GM12878 (cell line): ENCODE measurements around the gene PCLO. TPM values are rescaled to one million over a fixed set of nuclear protein-coding genes. Genes with fewer than 3 reads are reported as not detected.

Experiments used
- ATAC-seq: fragments of 200-7000 bp; cut with Tn5 transposase; 3 replicates; pipeline ENCODE4 v1.9.1; 2020; ENCODE audit warnings: mild to moderate bottlenecking, moderate library complexity
- BruUV-seq: library from RNA; stranded (reverse); fragments of 400-500 nt; replicated peaks from 2 replicates; lab custom pipeline; 2021; lab: Mats Ljungman, UMichigan
- CTCF ChIA-PET: fragments of 300-600 bp; sonication (Branson Sonifier 250); formaldehyde crosslinking; extraction: SDS; loops from one replicate; lab custom pipeline; 2021; ENCODE audit warnings: inconsistent platforms; lab: Yijun Ruan, JAX
- POLR2A ChIA-PET: fragments of 350-600 bp; formaldehyde crosslinking; extraction: SDS; loops from one replicate; lab custom pipeline; 2021; ENCODE audit warnings: inconsistent platforms; lab: Charles Lee
- RAD21 ChIA-PET: fragments of 300-600 bp; sonication (Branson Sonifier 250); formaldehyde crosslinking; loops from one replicate; lab custom pipeline; 2023; ENCODE audit warnings: antibody characterized with exemption; ENCODE audit not compliant: unreplicated experiment; lab: Charles Lee
- SMC1A ChIA-PET: fragments of 300-600 bp; sonication (Branson Sonifier 250); formaldehyde crosslinking; loops from one replicate; lab custom pipeline; 2023; ENCODE audit not compliant: unreplicated experiment, uncharacterized antibody; lab: Charles Lee
- DNase-seq: peaks from one replicate; pipeline ENCODE4 v3.0.0-alpha.2; 2011; ENCODE audit warnings: low read depth, low spot score
- FAIRE-seq: peaks from 3 replicates; lab custom pipeline; 2011; peaks lifted over from hg19 to GRCh38; lab: Jason Lieb, UNC
- H2AFZ ChIP-seq: 2 replicates; pipeline ENCODE4 v1.6.0; 2011; ENCODE audit warnings: low read depth, low read length, control low read depth; ENCODE audit not compliant: control insufficient read depth
- H3K27ac ChIP-seq: 2 replicates; pipeline ENCODE4 v1.5.1; 2011; ENCODE audit warnings: control low read depth; ENCODE audit not compliant: control insufficient read depth, insufficient read depth
- H3K27me3 ChIP-seq, 2 experiments: replicated peaks in 1 of 2; 2 replicates each; pipeline versions ENCODE4 v1.6.0 to v1.6.1; 2011; ENCODE audit warnings: low read length in 1 of 2; ENCODE audit not compliant: control insufficient read depth in 2 of 2, insufficient read depth in 2 of 2
- H3K36me3 ChIP-seq, 2 experiments: 2 replicates each; pipeline ENCODE4 v1.5.1; 2011; ENCODE audit warnings: low read length in 1 of 2; ENCODE audit not compliant: control insufficient read depth in 2 of 2, insufficient read depth in 2 of 2
- H3K4me1 ChIP-seq: 2 replicates; pipeline ENCODE4 v1.6.1; 2011; ENCODE audit warnings: mild to moderate bottlenecking, low read length, moderate library complexity, mixed read lengths; ENCODE audit not compliant: control insufficient read depth, insufficient read depth
- H3K4me2 ChIP-seq: 2 replicates; pipeline ENCODE4 v1.6.0; 2011; ENCODE audit warnings: control low read depth; ENCODE audit not compliant: control insufficient read depth, insufficient read depth
- H3K4me3 ChIP-seq: fragments of 200-600 bp; sonication (generic); 2 replicates; pipeline ENCODE4 v1.5.1; 2016
- H3K79me2 ChIP-seq: 2 replicates; pipeline ENCODE4 v1.6.0; 2011; ENCODE audit warnings: low read length; ENCODE audit not compliant: control insufficient read depth, insufficient read depth
- H3K9ac ChIP-seq: 2 replicates; pipeline ENCODE4 v1.8.0; 2011; ENCODE audit warnings: low read length, control low read depth, mixed read lengths; ENCODE audit not compliant: control insufficient read depth, insufficient read depth
- H3K9me3 ChIP-seq: replicated peaks from 3 replicates; pipeline ENCODE4 v1.5.1; 2011; ENCODE audit warnings: mild to moderate bottlenecking, low read length; ENCODE audit not compliant: control insufficient read depth, insufficient read depth
- H4K20me1 ChIP-seq: 2 replicates; pipeline ENCODE4 v1.6.0; 2011; ENCODE audit not compliant: control insufficient read depth, insufficient read depth
- CBX5 ChIP-seq: sonication (generic); IDR thresholded peaks from 2 replicates; pipeline ENCODE4 v1.6.1; 2016; ENCODE audit warnings: low read depth, moderate library complexity, mild to moderate bottlenecking, inconsistent platforms
- CHD1 ChIP-seq: IDR thresholded peaks from 2 replicates; pipeline ENCODE4 v1.6.1; 2012; ENCODE audit warnings: low read depth, low read length, improper control_type of control experiment
- CREB1 ChIP-seq: IDR thresholded peaks from 2 replicates; pipeline ENCODE4 v1.6.1; 2012; ENCODE audit warnings: low read depth, mild to moderate bottlenecking, inconsistent platforms
- MYC ChIP-seq: IDR thresholded peaks from 2 replicates; pipeline ENCODE4 v1.6.1; 2011; ENCODE audit warnings: mild to moderate bottlenecking, low read length, moderate library complexity, inconsistent platforms; ENCODE audit not compliant: insufficient read depth, insufficient replicate concordance, insufficient read length, severe bottlenecking
- NFXL1 ChIP-seq: fragments of 450-650 bp; IDR thresholded peaks from 2 replicates; pipeline ENCODE4 v1.6.1; 2017; ENCODE audit warnings: antibody characterized with exemption, mild to moderate bottlenecking, borderline replicate concordance
- POLR2AphosphoS5 ChIP-seq: IDR thresholded peaks from 2 replicates; pipeline ENCODE4 v1.6.1; 2011; ENCODE audit warnings: mild to moderate bottlenecking, low read length, inconsistent platforms
- RUNX3 ChIP-seq: IDR thresholded peaks from 2 replicates; pipeline ENCODE4 v1.6.1; 2012; ENCODE audit warnings: low read length, inconsistent platforms
- SMAD1 ChIP-seq: fragments of 450-650 bp; IDR thresholded peaks from 2 replicates; pipeline ENCODE4 v1.6.1; 2018; ENCODE audit warnings: mild to moderate bottlenecking, low read depth; ENCODE audit not compliant: partially characterized antibody
- WGBS: methylation state at CpG from one replicate; pipeline ENCODE4 v1.1.6; 2016; ENCODE audit warnings: low lambda C conversion rate; ENCODE audit not compliant: insufficient replicate concordance, insufficient coverage; ENCODE audit errors: missing lambda C conversion rate; 5-methylcytosine and 5-hydroxymethylcytosine counted together
- in situ Hi-C: fragments of 300-500 bp; cut with MboI; formaldehyde crosslinking; loops from 9 replicates; pipeline ENCODE4 v1.14.3; 2018; ENCODE audit warnings: mixed read lengths
- intact Hi-C: fragments of 100-400 bp; cut with micrococcal nuclease; formaldehyde crosslinking; loops from one replicate; pipeline ENCODE4 v1.14.2; 2022; ENCODE audit not compliant: unreplicated experiment
- polyA plus RNA-seq, 11 experiments: library from polyadenylated mRNA; depleted of rRNA in 4 of 11; unstranded in 6 of 11; stranded (reverse) in 5 of 11; fragments of >200 nt; fragmentation: Nextera tagmentation in 4 of 11; fragmentation: Illumina TruSeq in 1 of 11; extraction: Ambion mirVana in 4 of 11; extraction: Trizol in 1 of 11; gene quantifications; 1 replicate in 1 of 11; 2 replicates in 10 of 11; pipeline versions ENCODE4 v1.2.1 to v1.2.3, GENCODE V29; 2011 to 2016; ENCODE audit warnings: inconsistent platforms in 2 of 11, missing spikeins in 2 of 11, low read depth in 1 of 11
- total RNA-seq, 4 experiments: library from RNA; depleted of rRNA in 3 of 4; stranded (reverse); fragments of >200 nt in 3 of 4; fragmentation: Illumina TruSeq in 1 of 4; extraction: Trizol in 1 of 4; gene quantifications; 2 replicates each; pipeline versions ENCODE4 v1.2.1 to v1.2.3, GENCODE V29; 2013 to 2021
- TF ChIP-seq, protein P1 (sequence below): fragments of 450-650 bp; IDR thresholded peaks from 2 replicates; pipeline ENCODE4 v1.6.1; 2016; ENCODE audit warnings: mild to moderate bottlenecking
- TF ChIP-seq, protein P2 (sequence below): fragments of 450-650 bp; IDR thresholded peaks from 2 replicates; pipeline ENCODE4 v1.6.1; 2014; ENCODE audit warnings: mild to moderate bottlenecking

PCLO gene
- total and polyA plus RNA-seq, 10 of the 15 experiments (the other 5 are each of a cell fraction or from before 2014, with no cell fraction given) = 0.01 to 0.08 (median 0.03) TPM; not detected in 6

DNA sequence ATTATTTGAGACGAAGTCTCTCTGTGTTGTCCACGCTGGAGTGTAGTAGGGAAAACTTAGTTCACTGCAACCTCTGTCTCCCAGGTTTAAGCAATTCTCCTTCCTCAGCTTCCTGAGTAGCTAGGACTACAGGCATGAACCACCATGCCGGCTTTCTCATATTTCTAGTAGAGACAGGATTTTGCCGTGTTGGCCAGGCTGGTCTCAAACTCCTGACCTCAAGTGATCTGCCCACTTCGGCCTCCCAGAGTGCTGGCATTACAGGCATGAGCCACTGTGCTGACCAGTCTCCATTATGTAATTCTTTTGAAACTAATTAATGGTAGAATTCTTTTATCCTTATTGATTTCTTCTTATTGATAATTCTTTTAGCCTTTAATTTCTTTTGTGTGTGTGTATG, 32.5 kb downstream of the PCLO start (continued):
- TF ChIP-seq CBX5 = no peak

DNA sequence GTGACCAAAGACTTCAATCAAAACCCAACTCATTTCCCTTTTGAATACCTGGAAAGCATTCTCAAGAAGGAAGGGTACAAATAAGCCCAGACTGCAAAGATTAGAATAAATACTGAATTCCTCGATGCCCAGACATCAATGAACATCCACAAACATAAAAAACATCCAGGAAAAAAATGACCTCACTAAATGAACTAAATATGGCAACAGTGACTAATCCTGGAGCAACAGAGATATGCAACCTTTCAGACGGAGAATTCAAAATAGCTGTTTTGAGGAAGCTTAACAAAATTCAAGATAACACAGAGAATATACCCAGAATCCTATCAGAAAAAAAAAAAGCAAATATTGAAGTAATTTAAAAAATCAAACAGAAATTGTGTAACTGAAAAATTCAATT, 43.2 kb downstream of the PCLO start:
- BruUV-seq = no TSS peak
- in situ Hi-C loops (no loop called here), intact Hi-C loops (no loop called here)
- Histone ChIP-seq H2AFZ (no peak overlapping the region), H3K36me3 (no peaks in the 10 kb centered on the region), H3K79me2 (no peaks in the 10 kb centered on the region), H3K27me3 (no peaks in the 10 kb centered on the region), H3K9ac (no peak overlapping the region), H3K9me3 (no peaks in the 10 kb centered on the region), H3K4me3 (no peak overlapping the region), H4K20me1 (no peaks in the 10 kb centered on the region), H3K4me2 (no peak overlapping the region), H3K4me1 (no peaks in the 10 kb centered on the region), H3K27ac (no peak overlapping the region)
- CTCF ChIA-PET = no interaction called here
- FAIRE-seq (no peak), ATAC-seq (no peak), DNase-seq (no peak)
- TF ChIP-seq, protein P1, sequence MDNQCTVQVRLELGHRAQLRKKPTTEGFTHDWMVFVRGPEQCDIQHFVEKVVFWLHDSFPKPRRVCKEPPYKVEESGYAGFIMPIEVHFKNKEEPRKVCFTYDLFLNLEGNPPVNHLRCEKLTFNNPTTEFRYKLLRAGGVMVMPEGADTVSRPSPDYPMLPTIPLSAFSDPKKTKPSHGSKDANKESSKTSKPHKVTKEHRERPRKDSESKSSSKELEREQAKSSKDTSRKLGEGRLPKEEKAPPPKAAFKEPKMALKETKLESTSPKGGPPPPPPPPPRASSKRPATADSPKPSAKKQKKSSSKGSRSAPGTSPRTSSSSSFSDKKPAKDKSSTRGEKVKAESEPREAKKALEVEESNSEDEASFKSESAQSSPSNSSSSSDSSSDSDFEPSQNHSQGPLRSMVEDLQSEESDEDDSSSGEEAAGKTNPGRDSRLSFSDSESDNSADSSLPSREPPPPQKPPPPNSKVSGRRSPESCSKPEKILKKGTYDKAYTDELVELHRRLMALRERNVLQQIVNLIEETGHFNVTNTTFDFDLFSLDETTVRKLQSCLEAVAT = no peak
- 48% methylated on average over 2 of the region's 2 CpGs for WGBS
- POLR2A ChIA-PET = interaction anchor here (0.6 kb wide), 1 partner anchor 140 kb away, joined by 5 read pairs; no protein-coding TSS in a partner anchor
- SMC1A ChIA-PET = no interaction called here
- RAD21 ChIA-PET = no interaction called here

DNA sequence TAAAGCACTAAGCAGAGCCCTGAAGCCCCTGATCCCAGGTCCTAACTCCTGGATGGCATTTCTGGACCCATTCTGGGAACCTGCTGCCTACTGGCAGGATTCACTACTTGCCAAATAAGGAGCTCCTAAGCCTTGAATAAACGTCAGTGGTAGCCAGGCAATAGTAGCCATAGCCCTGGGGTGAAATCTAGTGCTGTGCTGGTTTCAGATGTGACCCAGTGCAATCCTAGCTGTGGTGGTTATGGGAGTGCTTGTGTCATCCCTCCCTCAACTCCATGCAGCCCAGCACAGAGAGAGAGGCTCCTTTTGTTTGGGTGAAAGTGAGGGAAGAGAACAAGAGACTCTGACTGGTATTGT, 43.7 kb downstream of the PCLO start:
- in situ Hi-C loops = no loop called here
- H3K4me3 ChIP-seq = no peak overlapping the region
- ChIA-PET RAD21 (no interaction called here), POLR2A (no interaction called here), CTCF (no interaction called here), SMC1A (no interaction called here)
- FAIRE-seq = no peak
- H3K79me2 ChIP-seq = no peaks in the 10 kb centered on the region
- intact Hi-C loops = no loop called here
- no peaks in the 10 kb centered on the region for H3K4me1 ChIP-seq
- DNase-seq = no peak
- BruUV-seq = no TSS peak
- H3K27ac ChIP-seq = no peak overlapping the region
- H3K36me3 ChIP-seq = no peaks in the 10 kb centered on the region
- no peaks in the 10 kb centered on the region for H3K27me3 ChIP-seq
- no peak for ATAC-seq
- no peak overlapping the region for H3K9ac ChIP-seq
- no peak overlapping the region for H2AFZ ChIP-seq
- WGBS = 0% methylated on average over 1 of the region's 1 CpG
- H4K20me1 ChIP-seq = no peaks in the 10 kb centered on the region
- no peak overlapping the region for H3K4me2 ChIP-seq
- H3K9me3 ChIP-seq = no peaks in the 10 kb centered on the region
- TF ChIP-seq SMAD1 = no peak
- TF ChIP-seq NFXL1 = no peak
- TF ChIP-seq RUNX3 = no peak
- no peak for TF ChIP-seq MYC
- TF ChIP-seq CREB1 = no peak
- TF ChIP-seq, protein P2, sequence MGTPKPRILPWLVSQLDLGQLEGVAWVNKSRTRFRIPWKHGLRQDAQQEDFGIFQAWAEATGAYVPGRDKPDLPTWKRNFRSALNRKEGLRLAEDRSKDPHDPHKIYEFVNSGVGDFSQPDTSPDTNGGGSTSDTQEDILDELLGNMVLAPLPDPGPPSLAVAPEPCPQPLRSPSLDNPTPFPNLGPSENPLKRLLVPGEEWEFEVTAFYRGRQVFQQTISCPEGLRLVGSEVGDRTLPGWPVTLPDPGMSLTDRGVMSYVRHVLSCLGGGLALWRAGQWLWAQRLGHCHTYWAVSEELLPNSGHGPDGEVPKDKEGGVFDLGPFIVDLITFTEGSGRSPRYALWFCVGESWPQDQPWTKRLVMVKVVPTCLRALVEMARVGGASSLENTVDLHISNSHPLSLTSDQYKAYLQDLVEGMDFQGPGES = no peak
- no peak for TF ChIP-seq POLR2AphosphoS5
- no peak for TF ChIP-seq CHD1
